IPS-NIHi11 (cell line): ENCODE measurements around the gene NARS2.

Experiments
- DNase-seq: peaks from one replicate; pipeline ENCODE4 v3.0.0; 2012; ENCODE audit warnings: mixed read lengths, low spot score

The NARS2 gene

GRCh38 chr11:78408619-78409018 lies 166.0 kb downstream of the NARS2 start:
- DNase-seq: no peak

GRCh38 chr11:78406568-78407196 lies 168.0 kb downstream of the NARS2 start:
- DNase-seq: no peak

GRCh38 chr11:78405805-78406204 lies 168.9 kb downstream of the NARS2 start:
- DNase-seq: no peak

- no peak for DNase-seq
Measured at GRCh38 chr11:78403781-78404180, 170.9 kb downstream of the NARS2 start.

GRCh38 chr11:78402847-78403246 lies 171.8 kb downstream of the NARS2 start:
- no peak for DNase-seq

- DNase-seq: no peak
Measured at GRCh38 chr11:78400702-78401101, 174.0 kb downstream of the NARS2 start.

- DNase-seq: no peak
Measured at GRCh38 chr11:78400116-78400515, 174.5 kb downstream of the NARS2 start.

- peak; percentile 39 for DNase-seq
Measured at GRCh38 chr11:78399136-78399535, 175.5 kb downstream of the NARS2 start.

- no peak for DNase-seq
Measured at GRCh38 chr11:78398715-78399114, 175.9 kb downstream of the NARS2 start.

GRCh38 chr11:78397398-78397797 lies 177.3 kb downstream of the NARS2 start:
- DNase-seq: no peak

GRCh38 chr11:78395597-78395996 lies 179.1 kb downstream of the NARS2 start:
- no peak for DNase-seq

- DNase-seq: no peak
Measured at GRCh38 chr11:78392854-78393253, 181.8 kb downstream of the NARS2 start.

GRCh38 chr11:78391424-78391823 lies 183.2 kb downstream of the NARS2 start:
- no peak for DNase-seq

- no peak for DNase-seq
Measured at GRCh38 chr11:78390809-78391208, 183.9 kb downstream of the NARS2 start.

- no peak for DNase-seq
Measured at GRCh38 chr11:78386215-78386941, 188.3 kb downstream of the NARS2 start.
